Left kidney (tissue), 2 donors: ENCODE data around the gene ABCA3. TPM values are rescaled to one million over a fixed set of nuclear protein-coding genes. Genes with fewer than 3 reads are reported as not detected.

ENCODE experiments used
- DNase-seq: peaks from one replicate; pipeline ENCODE4 v3.0.0-alpha.2; 2013
- polyA plus RNA-seq: library from polyadenylated mRNA; unstranded; fragments of 120-200 nt; gene quantifications from one replicate; pipeline ENCODE4 v1.2.1, GENCODE V29; 2013; ENCODE audit not compliant: insufficient read length

ABCA3 gene
- polyA plus RNA-seq, 1 donor, result 6.3 TPM

DNA sequence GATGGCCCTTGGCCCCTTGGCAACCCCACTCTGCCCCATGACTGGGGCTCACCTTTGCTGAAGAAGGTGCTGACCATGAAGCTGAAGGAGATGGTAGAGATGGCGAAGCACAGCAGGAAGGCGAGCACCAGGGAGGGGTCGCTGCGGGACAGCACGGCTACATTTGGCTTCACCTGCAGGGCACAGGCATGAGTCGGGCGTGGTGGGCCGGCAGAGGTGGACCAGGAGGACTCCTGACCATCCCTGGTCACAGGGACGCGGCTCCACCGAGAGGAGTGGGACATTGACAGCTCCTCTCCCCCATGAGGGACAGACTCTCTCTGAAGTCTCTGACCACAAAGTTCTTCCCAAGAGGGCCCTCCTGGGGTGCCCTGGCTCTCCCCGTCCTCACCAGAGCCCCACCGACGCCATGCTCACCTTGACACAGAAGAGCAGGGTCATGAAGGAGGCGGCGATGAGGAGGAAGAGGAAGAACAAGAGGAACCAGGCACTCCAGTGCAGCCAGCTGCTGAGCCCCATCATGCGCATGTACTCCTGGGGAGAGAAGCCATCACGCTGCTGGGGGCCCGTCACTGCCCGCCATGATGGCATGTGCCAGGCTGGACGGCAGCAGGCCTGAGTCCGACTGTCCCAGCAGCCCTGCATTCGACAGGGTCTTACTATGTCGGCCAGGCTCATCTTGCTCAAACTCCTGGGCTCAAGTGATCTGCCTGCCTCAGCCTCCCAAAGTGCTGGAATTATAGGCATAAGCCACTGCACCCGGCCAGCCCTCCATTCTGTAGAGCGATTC is 23.1 kb downstream of the ABCA3 start:
- no peak for DNase-seq

DNA sequence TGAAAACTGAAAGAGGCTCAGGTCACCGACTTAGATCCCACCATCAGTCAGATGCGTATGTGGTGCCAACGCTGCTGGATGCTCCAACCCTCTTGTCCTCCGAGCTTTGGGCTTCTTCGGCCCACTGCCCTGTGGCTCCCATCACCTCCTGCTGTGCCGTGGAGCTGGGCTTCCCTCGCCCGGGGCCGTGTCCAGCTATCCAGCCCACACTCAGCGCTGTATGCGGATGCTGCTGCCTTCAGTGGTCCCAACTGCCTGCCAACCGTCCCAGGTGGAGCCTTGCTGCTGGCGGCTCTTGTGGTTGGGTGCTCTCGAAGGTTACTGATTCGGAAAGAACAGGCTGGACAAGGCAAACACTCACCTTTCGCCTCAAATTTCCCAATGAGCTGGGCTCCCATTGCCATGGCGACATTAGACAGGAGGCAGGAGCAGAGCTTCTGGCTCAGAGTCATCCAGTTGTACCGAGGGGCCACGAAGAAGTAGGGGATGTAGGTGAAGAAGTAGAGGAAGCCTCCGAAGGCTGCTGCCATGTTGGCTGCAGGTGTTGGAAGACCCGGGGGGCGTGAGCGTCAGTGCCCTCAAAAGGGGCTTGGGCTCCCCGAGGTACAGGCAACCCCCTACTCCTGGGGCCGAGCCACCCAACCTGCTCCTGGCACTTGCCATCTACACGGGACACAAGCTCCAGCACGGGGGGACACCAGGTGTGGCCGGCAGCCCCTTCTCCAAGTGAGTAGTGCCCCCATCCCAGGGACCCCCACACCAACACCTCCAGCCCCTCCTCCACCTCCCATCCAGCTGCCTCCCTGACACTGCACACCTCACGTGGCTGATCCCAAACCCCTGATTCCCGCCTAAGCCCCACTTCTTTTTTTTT is 32.2 kb downstream of the ABCA3 start:
- no peak for DNase-seq

DNA sequence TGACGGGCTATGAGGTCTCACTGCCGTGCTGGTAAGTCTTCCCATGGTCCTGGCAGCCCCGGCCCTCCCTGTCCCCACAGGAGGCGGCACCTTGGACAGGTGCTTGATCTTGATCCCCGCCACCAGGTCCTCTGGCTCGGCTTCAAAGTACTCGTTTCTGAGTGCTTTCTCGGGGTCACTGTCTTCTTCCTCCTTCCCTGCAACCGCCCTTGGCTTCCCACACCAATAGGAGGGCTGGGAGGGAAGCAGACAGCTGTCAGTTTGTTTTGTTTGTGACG is 40.7 kb downstream of the ABCA3 start:
- no peak for DNase-seq

DNA sequence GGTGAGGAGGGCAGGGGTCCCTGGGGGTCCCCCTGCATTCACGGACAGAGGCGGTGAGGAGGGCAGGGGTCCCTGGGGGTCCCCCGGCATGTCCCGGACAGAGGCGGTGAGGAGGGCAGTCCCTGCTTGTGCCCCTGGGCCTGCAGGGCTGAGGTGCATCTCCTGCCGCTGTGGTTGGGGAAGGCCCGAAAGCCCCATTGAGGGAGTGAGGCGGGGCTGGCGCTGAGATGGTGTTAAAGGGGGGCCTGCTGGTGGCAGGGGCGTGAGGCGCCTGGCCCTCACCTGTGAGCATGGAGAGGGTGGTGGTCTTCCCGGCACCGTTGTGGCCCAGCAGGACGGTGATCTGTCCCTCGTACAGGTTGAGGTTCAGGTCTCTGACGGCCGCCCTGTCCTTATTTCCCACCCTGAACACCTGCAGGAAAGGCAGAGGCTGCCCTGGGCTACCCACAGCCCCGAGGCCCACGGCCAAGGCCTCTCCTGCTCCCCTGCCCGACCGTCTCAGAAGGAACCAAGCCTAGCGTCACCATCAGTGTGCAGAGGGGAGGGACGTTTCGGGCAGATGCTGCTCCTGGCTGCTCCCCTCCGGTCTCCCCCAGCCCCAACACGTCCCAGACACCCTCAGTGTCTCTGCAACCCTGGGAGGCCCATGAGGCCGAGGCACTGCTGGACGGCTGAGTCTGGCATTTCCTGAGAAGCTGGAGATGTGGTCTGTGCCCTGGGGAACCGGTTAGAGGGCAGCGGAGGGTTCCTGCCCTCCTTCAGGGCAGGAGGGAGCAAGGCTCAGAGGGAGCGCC is 41.2 kb downstream of the ABCA3 start:
- DNase-seq, result no peak

DNA sequence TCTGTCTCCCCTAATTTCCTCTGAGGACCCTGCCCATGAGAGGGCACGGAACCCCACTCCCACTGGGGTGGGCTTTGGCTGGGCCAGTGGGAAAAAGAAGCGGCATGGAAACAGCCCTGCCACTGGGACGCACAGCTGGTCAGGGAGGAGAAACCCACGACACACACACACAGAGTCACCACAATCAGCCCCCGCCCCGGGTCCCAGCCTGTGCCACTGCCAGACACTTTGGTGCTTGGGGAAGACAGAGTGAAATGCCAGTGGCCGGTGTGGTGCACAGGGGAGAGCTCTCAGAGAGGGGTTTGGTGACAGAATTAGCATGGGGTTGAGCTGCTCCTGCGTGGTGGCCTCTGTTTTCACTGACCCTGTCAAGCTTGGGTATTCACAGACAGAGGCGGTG is 41.9 kb downstream of the ABCA3 start:
- DNase-seq, result no peak

DNA sequence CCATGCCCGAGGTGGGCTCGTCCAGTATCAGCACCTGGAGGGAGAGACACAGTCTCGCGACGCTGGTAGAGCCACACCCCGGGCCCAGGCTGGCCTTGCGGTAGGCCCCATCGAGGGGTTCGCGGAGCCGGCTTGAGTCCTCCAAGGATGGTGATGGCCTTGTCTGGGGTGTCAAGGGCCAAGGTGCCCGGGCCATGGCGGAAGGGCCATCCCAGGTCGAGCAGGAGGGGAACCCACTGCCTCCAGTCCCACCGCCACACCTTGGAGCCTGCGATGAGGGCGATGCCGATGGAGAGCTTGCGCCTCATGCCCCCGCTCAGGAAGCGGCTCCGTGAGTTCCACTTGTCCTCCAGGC is 43.0 kb downstream of the ABCA3 start:
- no peak for DNase-seq

DNA sequence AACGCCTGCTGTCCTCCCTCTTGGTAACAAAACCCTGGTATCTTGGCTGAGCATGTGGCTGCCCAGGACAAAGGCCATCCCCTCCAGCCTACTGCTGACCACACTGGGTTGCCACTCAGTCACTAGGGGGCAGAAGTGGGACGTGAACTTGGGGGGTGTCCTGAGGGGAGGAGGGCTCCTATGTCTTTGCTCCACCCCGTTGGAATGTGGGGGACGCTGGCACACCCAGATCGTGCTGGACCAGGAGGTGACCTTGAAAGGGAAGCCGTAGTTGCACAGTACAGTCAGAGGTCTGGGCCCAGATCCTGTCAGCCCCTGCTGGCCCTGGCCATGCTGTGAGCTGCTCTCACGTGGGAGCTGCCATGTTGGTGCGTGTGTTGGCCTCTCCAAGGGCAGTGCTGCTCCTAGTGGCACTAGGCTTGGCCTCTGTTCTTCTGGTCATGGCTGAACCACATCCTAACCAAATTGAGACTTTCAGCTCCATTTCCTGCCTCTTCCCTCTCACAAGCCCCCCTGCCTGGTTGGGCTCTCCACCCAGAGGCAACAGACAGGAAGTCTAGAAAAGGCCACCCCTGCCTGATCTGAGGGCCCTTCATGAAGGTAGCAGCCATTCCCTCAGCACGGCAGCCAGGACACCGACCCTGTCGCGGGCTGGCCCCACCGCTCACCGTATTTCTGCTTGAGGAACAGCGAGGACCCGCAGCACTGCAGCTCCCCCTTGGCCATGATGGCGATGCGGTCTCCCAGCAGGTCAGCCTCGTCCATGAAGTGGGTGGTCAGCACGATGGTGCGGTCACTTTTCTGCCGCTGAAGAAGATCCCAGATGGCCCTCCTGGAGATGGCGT is 43.6 kb downstream of the ABCA3 start:
- no peak for DNase-seq

DNA sequence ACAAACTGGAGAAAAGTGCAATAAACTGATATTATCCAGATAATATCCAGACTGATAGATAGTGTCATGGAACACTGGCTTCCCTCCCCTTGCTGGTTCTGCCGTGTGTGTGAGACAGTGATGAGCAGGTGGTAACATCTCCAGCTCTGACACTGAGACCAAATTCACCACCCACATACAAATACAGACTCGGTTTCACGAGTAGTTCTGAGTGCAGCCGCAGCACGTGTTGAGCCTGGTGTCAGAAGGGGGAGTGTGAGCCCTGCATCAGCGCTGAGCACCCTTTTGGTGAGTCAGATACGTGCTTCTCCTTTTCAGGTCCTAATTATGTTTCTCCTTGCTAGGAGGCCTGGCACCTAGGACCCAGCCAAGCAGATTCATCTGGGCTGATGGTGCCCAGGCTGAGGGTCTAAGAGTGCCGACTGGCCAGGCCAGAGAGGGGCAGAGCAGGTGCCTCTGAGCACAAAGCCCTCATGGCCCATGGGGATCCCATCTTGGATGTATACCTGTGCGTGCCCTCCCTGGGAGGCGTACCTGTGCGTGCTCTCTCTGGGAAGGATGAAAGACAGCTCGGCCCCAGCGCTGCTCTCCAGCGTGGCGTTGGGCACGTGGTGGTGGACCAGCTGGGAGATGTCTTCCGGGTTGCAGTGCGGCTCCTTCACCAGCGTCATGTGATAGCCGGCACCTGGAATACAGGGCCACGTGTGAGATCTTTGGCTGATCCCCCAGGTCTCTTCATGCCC is 45.3 kb downstream of the ABCA3 start:
- DNase-seq, result no peak

DNA sequence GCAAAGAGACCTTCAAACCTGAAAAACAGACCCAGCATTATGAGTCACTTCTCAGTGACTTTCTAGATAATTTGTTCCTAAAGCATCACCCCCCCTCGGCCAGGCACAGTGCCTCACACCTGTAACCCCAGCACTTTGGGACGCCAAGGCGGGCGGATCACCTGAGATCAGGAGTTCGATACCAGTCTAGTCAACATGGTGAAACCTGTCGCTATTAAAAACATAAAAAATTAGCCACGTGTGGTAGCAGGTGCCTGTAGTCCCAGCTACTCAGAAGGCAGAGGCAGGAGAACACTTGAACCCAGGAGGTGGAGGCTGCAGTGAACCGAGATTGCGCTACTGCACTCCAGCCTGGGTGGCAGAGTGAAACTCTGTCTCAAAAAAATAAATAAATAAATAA is 48.3 kb downstream of the ABCA3 start:
- no peak for DNase-seq

DNA sequence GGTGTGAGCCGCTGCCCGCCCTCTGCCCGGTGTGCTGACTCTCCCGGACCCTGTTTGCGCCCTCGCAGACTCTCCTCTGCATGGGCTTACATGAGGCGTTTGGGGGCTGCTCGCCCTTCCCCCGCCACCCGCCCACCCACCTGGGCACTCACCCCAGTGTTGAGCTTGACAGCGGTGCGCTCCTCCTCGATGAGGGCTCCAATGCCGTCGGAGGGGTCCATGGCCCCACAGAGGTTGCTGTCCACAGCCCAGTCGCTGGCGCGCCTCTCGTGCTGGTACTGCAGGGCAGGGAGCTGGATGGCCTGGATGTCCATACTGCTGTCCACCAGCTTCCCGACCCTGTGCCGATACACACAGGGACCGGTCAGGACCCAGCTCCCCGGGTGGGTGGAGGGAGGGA is 51.2 kb downstream of the ABCA3 start:
- no peak for DNase-seq

DNA sequence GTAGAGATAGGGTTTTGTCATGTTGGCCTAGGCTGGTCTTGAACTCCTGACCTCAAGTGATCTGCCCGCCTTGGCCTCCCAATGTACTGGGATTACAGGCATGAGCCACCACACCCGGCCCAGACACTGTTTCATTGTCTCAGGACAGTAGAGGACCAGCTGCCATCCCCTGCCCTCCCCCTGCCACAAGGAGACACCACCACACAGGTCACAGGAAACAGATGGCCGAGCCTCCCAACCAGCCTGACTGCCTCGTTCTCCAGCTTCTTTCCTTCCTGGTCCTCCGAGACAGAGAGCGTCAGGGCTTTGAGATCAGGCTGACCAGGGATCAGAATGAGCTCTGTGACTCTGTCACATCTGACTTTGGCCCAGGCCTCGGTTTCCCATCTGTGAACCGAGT is 51.8 kb downstream of the ABCA3 start:
- no peak for DNase-seq

DNA sequence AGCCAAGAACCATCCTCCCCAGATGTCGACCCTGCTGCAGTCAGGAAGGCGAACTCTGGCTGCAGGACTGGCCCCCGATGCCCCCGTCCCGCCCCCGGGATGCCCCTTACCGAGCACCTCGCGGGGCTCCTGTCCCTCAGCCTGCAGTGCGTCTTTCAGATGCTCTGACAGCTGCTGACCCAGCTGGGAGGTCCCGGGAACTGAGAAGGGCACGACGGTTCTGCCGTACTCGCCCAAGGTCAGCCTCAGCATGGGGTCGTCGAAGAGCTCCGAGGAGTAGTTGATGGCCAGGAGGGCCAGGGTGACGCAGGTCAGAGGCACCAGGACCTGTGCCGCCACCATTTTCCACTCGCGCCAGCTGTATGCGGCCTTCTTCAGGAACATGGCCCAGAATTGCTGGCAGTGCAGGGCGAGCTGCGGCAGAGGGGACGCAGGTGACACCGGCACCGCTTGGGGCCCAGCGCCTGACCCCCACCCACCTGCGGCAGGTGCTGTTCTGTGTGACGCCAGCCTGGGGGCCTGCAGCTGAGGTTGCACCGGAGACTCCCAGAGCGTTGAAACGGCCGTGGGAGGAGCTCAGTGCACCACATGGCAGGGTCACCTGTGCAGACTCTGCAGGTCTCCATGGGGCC is 52.5 kb downstream of the ABCA3 start:
- DNase-seq, result no peak

DNA sequence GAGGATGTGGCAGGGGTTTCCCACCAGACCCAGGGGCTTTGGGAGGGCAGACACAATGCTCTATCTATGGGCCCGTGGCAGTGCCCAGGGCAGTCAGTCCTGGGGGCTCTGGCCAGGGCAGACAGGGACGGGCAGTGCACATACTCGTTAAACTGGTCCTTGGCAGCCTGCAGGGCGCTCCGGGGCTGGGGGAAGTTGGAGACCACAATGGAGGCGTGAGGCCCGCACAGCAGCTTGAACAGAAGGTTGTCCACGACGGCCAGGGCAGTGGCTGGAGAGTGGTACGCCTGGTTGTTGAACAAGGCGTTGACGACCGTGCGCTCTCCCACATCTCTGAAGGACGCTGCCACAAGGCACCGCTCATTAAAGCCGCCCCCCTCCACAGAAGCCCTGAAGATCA is 54.0 kb downstream of the ABCA3 start:
- DNase-seq, result no peak

DNA sequence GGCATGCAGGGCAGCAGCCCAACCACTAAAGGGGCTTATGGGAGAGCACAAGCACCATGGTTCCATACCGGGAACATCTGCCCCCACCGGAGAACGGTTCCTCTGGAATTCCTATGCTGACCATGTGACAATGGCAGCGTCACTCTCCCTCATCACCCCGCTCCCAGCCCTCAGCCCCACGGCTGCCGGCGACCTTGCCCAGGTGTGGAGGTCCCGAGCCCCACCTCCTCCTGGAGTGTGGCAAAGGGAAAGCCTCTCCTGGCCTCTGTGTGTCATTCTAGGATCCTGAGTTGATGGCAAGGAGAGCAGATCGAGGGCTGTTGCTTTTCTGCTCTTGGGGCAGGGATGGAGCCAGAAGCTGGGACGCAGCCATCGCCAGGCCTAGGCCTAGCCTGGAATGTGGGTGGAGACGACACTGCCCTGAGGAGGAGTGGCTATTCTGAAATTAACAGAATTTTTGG is 54.8 kb downstream of the ABCA3 start:
- no peak for DNase-seq

DNA sequence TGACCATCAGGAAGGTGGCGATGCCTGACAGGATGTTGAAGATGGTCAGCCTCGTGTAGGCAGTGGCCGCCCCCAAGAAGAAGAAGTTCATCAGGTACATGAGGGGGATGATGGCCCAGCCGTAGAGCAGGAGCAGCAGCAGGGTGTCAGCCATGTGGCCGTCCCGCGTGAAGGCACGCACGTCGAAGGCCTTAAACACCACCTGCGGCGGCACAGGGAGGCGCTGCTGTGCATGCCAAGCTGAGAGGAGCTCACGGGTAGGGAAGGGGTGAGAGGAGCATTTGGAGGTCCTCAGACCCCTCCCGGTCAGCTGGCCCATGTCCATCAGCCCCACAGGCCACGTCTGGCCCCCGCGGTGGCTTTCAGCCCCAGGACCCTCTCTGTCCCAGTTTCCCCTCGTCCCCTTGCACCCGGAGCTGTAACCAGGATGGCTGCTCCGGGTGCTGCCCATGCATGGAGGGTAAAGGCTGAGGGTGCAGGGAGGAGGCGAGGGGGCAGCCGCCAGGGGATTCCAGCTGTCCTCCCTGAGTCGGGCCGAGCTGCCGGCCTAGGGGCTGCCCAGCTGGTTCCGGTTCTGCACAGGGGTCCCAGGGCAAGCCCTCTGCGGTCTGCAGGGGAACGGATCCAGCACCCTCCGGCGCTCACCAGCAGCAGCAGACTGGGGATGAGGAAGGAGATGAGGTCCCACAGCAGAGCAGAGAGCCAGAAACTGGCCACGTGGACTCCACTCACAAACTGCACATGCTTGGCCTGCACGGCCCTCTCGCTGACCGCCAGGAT is 55.5 kb downstream of the ABCA3 start:
- no peak for DNase-seq

DNA sequence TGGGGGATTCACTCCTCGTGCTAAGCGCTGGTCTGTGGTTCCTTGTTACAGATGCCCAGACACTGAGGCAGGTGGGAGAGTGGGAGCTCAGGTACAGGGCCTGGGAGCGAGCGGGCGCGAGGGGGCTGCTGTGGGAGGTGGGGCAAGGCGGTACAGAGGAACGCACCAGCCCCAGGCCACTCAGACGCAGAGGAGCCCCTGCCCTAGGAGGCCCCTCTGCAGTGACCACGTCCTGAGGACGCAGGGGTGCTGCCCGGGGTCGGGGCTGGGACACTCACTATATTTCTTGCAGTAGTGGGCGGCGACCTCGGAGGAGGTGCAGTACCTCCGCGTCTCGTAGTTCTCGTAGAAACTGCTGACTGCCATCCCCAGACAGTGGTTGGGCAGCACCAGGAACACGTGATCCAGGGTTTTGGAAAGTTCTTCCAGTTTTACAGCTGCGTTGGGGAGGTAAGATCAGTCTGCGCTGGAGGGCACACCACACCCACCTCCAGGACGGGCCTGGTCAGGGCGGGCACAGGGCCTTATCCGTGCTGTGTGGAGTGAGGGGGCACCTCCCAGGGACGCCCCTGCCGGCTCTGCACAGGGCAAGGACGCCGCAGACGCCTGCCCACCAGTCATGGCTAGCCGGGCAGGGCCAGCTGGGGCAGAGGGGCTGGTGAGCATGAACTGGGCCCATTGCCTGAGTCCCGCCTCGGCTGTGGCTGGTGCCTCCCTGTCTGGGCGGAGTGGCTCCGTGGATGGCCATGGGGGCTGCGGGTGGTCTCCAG is 56.3 kb downstream of the ABCA3 start:
- no peak for DNase-seq

DNA sequence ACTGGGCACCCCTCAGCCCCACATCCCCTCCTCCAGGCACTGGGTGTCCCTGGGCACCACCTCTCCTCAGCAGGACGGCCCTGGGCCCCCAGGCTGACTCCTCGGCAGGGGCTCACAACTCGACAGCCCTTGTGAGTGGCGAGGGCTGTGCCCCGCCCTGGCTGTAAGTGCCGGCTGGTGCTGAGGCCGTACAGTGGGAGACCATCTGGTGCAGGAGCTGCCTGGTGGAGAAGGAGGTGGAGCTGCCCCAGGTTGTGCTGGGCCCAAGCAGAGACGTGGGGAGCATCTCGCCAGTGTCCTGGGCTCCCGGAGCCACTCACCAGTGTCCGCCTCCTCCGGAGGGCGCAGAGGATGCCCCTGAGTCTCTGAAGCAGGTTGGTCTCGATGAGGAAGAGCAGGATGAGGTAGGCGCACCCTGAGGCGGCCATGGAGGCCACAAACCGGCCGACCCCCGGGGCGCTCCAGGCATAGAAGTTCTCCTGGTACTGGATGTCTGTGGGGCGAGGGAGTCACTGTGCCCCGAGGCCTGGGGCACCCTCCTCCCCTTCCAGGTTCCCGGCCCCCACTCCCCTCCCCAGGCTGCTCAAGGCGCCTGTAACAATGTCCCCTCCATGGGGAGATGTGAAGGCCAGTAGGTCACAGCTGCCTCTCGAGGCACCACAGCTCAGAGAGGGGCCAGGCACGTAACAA is 57.5 kb downstream of the ABCA3 start:
- DNase-seq, result no peak

DNA sequence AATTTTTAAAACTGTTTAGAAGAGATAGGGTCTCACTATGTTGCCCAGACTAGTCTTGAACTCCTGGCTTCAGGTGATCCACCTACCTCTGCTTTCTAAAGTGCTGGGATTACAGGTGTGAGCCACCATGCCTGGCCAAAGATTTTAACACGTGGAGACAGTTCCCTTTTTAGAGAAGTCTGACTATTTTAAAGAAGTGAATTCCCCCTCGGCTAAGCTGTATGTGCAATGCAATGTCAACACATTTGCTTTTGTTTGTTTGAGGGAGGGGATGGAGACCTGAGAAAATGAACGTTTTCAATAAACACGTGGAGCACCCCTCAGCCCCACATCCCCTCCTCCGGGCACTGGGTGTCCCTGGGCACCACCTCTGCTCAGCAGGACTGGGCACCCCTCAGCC is 58.3 kb downstream of the ABCA3 start:
- no peak for DNase-seq
